ENCODE results near the gene SEMA4D. TPM values are rescaled to one million over a fixed set of nuclear protein-coding genes. Genes with fewer than 3 reads are reported as not detected.

SEMA4D gene
- total RNA-seq, 2 donors from 2014 or later = 42.8 to 51.0 TPM

GRCh38 chr9:89478821-89479668 is 18.9 kb downstream of the SEMA4D start:
- Histone ChIP-seq H3K9ac (ENCODE audit: extremely low read depth, low read length, poor library complexity, severe bottlenecking) (no peak overlapping the region), H3K4me3 (ENCODE audit: low read length) (no peak overlapping the region), H3K27ac (ENCODE audit: low read depth, low read length) (no peak overlapping the region), H3K4me1 (ENCODE audit: control insufficient read depth, insufficient read depth, low read length) (no peaks in the 10 kb centered on the region), H3K9me3 (ENCODE audit: control insufficient read depth, low read length) (no peaks in the 10 kb centered on the region), H3K36me3 (ENCODE audit: control insufficient read depth, insufficient read depth, low read length) (no peaks in the 10 kb centered on the region), H3K27me3 (ENCODE audit: control insufficient read depth, insufficient read depth, low read length, poor library complexity, severe bottlenecking) (no peaks in the 10 kb centered on the region)
- no peak for DNase-seq
- H3K9me3 Mint-ChIP-seq = no peaks in the 10 kb centered on the region
- TF ChIP-seq, protein P1, sequence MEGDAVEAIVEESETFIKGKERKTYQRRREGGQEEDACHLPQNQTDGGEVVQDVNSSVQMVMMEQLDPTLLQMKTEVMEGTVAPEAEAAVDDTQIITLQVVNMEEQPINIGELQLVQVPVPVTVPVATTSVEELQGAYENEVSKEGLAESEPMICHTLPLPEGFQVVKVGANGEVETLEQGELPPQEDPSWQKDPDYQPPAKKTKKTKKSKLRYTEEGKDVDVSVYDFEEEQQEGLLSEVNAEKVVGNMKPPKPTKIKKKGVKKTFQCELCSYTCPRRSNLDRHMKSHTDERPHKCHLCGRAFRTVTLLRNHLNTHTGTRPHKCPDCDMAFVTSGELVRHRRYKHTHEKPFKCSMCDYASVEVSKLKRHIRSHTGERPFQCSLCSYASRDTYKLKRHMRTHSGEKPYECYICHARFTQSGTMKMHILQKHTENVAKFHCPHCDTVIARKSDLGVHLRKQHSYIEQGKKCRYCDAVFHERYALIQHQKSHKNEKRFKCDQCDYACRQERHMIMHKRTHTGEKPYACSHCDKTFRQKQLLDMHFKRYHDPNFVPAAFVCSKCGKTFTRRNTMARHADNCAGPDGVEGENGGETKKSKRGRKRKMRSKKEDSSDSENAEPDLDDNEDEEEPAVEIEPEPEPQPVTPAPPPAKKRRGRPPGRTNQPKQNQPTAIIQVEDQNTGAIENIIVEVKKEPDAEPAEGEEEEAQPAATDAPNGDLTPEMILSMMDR (conservative IDR thresholded peaks at IDR 0.05) = no peak
- H3K4me1 Mint-ChIP-seq = peaks cover 1% of the 10 kb centered on the region
- H3K27ac Mint-ChIP-seq = no peak overlapping the region
- 95 to 97% methylated on average over 10 to 16 of the region's 16 CpGs for WGBS, 2 experiments (ENCODE audit: insufficient coverage in 1 of 2, insufficient read length in 1 of 2)
- H3K4me3 Mint-ChIP-seq = no peak overlapping the region
- peaks cover 25% of the 10 kb centered on the region for H3K36me3 Mint-ChIP-seq (ENCODE audit: low read depth)
- no peaks in the 10 kb centered on the region for H3K27me3 Mint-ChIP-seq (ENCODE audit: insufficient read depth)

DNA sequence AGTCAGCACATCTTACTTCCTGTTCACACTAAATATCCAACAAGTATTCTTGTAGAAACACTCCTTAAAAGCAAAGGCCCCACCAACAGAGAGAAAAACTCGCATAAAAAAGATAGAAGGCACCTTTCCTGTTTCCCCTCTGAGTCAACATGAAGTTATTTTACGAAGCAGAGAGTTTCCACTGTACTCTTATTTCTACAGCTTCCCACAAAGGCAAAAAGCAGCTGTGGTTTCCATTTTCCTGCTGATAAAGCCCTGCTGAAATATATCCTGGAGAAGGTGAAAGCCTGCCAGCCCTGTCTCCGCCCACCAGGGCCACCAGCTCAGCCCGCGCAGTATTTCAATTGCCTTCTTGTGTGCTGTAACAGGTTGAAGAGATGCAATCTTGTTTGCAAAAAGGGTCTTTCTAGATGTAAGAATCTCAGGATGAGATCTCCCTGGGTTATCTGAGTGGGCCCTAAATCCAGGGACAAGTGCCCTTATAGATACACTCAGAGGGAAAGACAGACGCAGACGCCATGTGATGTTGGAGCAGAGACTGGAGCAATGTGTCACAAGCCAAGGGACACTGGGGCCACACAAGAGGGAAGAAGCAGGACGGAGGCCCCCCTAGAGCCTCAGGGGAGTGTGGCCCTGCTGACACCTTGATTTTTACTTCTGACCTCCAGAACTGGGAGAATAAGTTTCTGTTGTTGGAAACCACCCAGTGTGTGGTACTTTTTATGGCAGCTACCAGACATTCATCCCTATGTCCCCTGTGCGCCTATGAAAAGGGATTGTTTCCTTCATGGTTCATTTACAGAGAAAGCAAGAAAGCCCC is 19.9 kb downstream of the SEMA4D start:
- Histone ChIP-seq H3K9ac (ENCODE audit: extremely low read depth, low read length, poor library complexity, severe bottlenecking) (no peak overlapping the region), H3K4me3 (ENCODE audit: low read length) (no peak overlapping the region), H3K27ac (ENCODE audit: low read depth, low read length) (no peak overlapping the region), H3K27me3 (ENCODE audit: control insufficient read depth, insufficient read depth, low read length, poor library complexity, severe bottlenecking) (no peaks in the 10 kb centered on the region), H3K36me3 (ENCODE audit: control insufficient read depth, insufficient read depth, low read length) (no peaks in the 10 kb centered on the region), H3K4me1 (ENCODE audit: control insufficient read depth, insufficient read depth, low read length) (no peaks in the 10 kb centered on the region), H3K9me3 (ENCODE audit: control insufficient read depth, low read length) (no peaks in the 10 kb centered on the region)
- Mint-ChIP-seq H3K27ac (no peak overlapping the region), H3K4me3 (no peak overlapping the region), H3K9me3 (no peaks in the 10 kb centered on the region), H3K27me3 (ENCODE audit: insufficient read depth) (no peaks in the 10 kb centered on the region), H3K36me3 (ENCODE audit: low read depth) (peaks cover 27% of the 10 kb centered on the region), H3K4me1 (peaks cover 1% of the 10 kb centered on the region)
- 89% methylated on average over 6 to 9 of the region's 9 CpGs for WGBS, 2 experiments (ENCODE audit: insufficient coverage in 1 of 2, insufficient read length in 1 of 2)
- DNase-seq = no peak
- TF ChIP-seq, protein P1 (conservative IDR thresholded peaks at IDR 0.05) = no peak

- peaks cover 1% of the 10 kb centered on the region for H3K4me1 Mint-ChIP-seq
- Histone ChIP-seq H3K4me1 (ENCODE audit: control insufficient read depth, insufficient read depth, low read length) (no peaks in the 10 kb centered on the region), H3K27me3 (ENCODE audit: control insufficient read depth, insufficient read depth, low read length, poor library complexity, severe bottlenecking) (no peaks in the 10 kb centered on the region), H3K27ac (ENCODE audit: low read depth, low read length) (no peak overlapping the region), H3K9ac (ENCODE audit: extremely low read depth, low read length, poor library complexity, severe bottlenecking) (no peak overlapping the region), H3K36me3 (ENCODE audit: control insufficient read depth, insufficient read depth, low read length) (no peaks in the 10 kb centered on the region), H3K4me3 (ENCODE audit: low read length) (no peak overlapping the region), H3K9me3 (ENCODE audit: control insufficient read depth, low read length) (no peaks in the 10 kb centered on the region)
- H3K9me3 Mint-ChIP-seq = no peaks in the 10 kb centered on the region
- peaks cover 28% of the 10 kb centered on the region for H3K36me3 Mint-ChIP-seq (ENCODE audit: low read depth)
- H3K4me3 Mint-ChIP-seq = no peak overlapping the region
- H3K27me3 Mint-ChIP-seq (ENCODE audit: insufficient read depth) = no peaks in the 10 kb centered on the region
- DNase-seq = no peak
- WGBS, 2 experiments (ENCODE audit: insufficient coverage in 1 of 2, insufficient read length in 1 of 2) = 93 to 98% methylated on average over 6 to 7 of the region's 7 CpGs
- H3K27ac Mint-ChIP-seq = no peak overlapping the region
- TF ChIP-seq, protein P1 (conservative IDR thresholded peaks at IDR 0.05) = no peak
Observed at GRCh38 chr9:89477384-89477783, 20.5 kb downstream of the SEMA4D start.

All from endodermal cell (in vitro differentiated cells).